HepG2 (cell line): ENCODE measurements around the gene ANKAR. TPM values are rescaled to one million over a fixed set of nuclear protein-coding genes. Genes with fewer than 3 reads are reported as not detected.
A peak's percentile ranks its signal among the peaks of the same experiment; 100 is the strongest.

Experiments used
- CREB1 ChIP-seq, 2 experiments: fragments of 450-650 bp in 1 of 2; IDR thresholded peaks; 2 replicates each; pipeline ENCODE4 v1.6.1; 2016 to 2017; ENCODE audit warnings: control low read depth in 1 of 2, mild to moderate bottlenecking in 1 of 2, missing compliant biosample characterization in 1 of 2, missing genetic modification characterization in 1 of 2
- ETV6 ChIP-seq: sonication (generic); formaldehyde crosslinking; conservative IDR thresholded peaks from 2 replicates; pipeline ENCODE4 v1.4.0; 2020; ENCODE audit warnings: missing genetic modification reagents
- FIP1L1 ChIP-seq: fragments of 200-400 bp; formaldehyde crosslinking; IDR thresholded peaks from 2 replicates; pipeline ENCODE4 v1.6.1; 2018; ENCODE audit warnings: low read depth, mild to moderate bottlenecking, low read length, moderate library complexity, borderline replicate concordance; ENCODE audit not compliant: insufficient read depth
- KLF13 ChIP-seq: sonication (generic); formaldehyde crosslinking; IDR thresholded peaks from 2 replicates; pipeline ENCODE4 v1.4.0; 2020; ENCODE audit warnings: mild to moderate bottlenecking, missing genetic modification reagents
- NCOA2 ChIP-seq: sonication (generic); formaldehyde crosslinking; IDR thresholded peaks from 2 replicates; pipeline ENCODE4 v1.8.0; 2022; ENCODE audit warnings: inconsistent platforms
- NFAT5 ChIP-seq: sonication (generic); formaldehyde crosslinking; IDR thresholded peaks from 2 replicates; pipeline ENCODE4 v1.4.0; 2020; ENCODE audit warnings: missing genetic modification reagents
- SP4 ChIP-seq: sonication (generic); formaldehyde crosslinking; IDR thresholded peaks from 2 replicates; pipeline ENCODE4 v1.8.1; 2023; ENCODE audit warnings: mild to moderate bottlenecking, missing genetic modification reagents
- SRSF4 ChIP-seq: fragments of 200-400 bp; formaldehyde crosslinking; IDR thresholded peaks from one replicate; pipeline ENCODE4 v1.6.1; 2018; ENCODE audit warnings: mild to moderate bottlenecking, low read depth, low read length, moderate library complexity; ENCODE audit not compliant: poor library complexity, severe bottlenecking
- TAF15 ChIP-seq: fragments of 200-400 bp; formaldehyde crosslinking; IDR thresholded peaks from one replicate; pipeline ENCODE4 v1.6.1; 2018; ENCODE audit warnings: mild to moderate bottlenecking, low read depth, low read length; ENCODE audit not compliant: poor library complexity, severe bottlenecking
- ZNF12 ChIP-seq: sonication (generic); formaldehyde crosslinking; IDR thresholded peaks from 2 replicates; pipeline ENCODE4 v1.5.0; 2020; ENCODE audit warnings: missing genetic modification reagents
- ZNF280B ChIP-seq: sonication (generic); formaldehyde crosslinking; IDR thresholded peaks from 2 replicates; pipeline ENCODE4 v1.5.0; 2020; ENCODE audit warnings: missing genetic modification reagents, mild to moderate bottlenecking, borderline replicate concordance
- ZNF331 ChIP-seq: sonication (generic); formaldehyde crosslinking; IDR thresholded peaks from 2 replicates; pipeline ENCODE4 v1.4.0; 2020; ENCODE audit warnings: missing genetic modification reagents
- ZNF615 ChIP-seq: sonication (generic); formaldehyde crosslinking; IDR thresholded peaks from 2 replicates; pipeline ENCODE4 v1.5.0; 2020; ENCODE audit warnings: mild to moderate bottlenecking, missing genetic modification reagents, borderline replicate concordance
- polyA plus RNA-seq, 8 experiments: library from polyadenylated mRNA; depleted of rRNA in 3 of 8; stranded (reverse) in 7 of 8; unstranded in 1 of 8; fragments of >200 nt; fragmentation: Illumina TruSeq in 4 of 8; extraction: Trizol in 4 of 8; gene quantifications; 2 replicates each; pipeline versions ENCODE4 v1.2.1 to v1.2.3, GENCODE V29; 2011 to 2016; ENCODE audit warnings: low read depth in 4 of 8, missing spikeins in 1 of 8, mixed read lengths in 1 of 8; ENCODE audit not compliant: insufficient read depth in 1 of 8
- total RNA-seq, 5 experiments: library from RNA; depleted of rRNA; stranded (reverse); fragments of >200 nt; fragmentation: Illumina TruSeq; extraction: Trizol; gene quantifications; 2 replicates each; pipeline ENCODE4 v1.2.3, GENCODE V29; 2016; ENCODE audit warnings: low read depth in 1 of 5
- TF ChIP-seq, protein P1 (sequence below): IDR thresholded peaks from 2 replicates; pipeline ENCODE4 v1.6.1; 2016; ENCODE audit warnings: low read depth, missing genetic modification reagents, missing compliant biosample characterization

ANKAR gene
- total and polyA plus RNA-seq, 2 of the 13 experiments (the other 11 are each of a cell fraction or from before 2014, with no cell fraction given), result 3.6 to 5.0 TPM

DNA sequence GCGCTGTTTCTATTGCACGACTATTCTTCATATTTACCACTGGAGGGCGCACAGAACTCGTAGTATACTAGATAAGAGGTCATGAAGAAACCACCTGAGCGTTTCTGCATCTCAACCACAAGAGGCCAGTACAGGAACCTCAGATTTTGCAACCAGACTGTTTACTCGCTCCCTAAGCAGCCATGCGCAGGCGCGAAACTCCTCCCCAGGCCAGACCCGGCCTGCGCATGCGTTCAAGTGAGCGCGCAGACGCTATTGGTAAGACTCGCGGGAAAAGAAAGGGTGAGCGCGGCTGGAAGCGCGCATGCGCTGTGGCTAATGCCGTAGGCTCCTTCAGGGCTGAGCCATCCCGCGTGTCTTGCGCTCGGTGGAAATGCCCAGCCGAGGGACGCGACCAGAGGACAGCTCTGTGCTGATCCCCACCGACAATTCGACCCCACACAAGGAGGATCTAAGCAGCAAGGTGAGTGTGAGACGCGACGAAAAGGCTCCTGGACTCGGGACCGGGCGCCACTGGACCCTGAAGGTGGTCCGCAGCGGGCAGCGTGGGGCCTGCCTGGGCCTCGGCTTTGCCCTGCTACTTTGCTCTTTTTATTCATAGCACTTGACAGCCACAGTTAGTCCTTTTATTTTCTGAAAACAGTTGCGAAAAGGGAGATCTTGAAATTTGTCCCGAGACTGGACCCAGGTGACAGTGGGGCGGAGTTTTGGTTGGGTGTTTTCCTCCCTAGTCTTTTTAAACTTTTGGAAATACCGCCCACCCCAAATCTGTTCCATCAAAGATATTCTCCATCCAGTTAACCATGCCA lies 13.1 kb upstream of the ANKAR start, which contains the start of gene ASNSD1 (continued):
- TF ChIP-seq NFAT5, result peak; percentile 95
- TF ChIP-seq NCOA2 (CRISPR knock-in tag), result 0 out of 2 replicates have a peak, but pooled peaks have one; percentile 23
- peak; percentile 70; the same call in 1 of the 2 replicates for TF ChIP-seq ZNF12 (CRISPR knock-in tag)
- TF ChIP-seq FIP1L1, result 0 out of 2 replicates have a peak, but pooled peaks have one; percentile 76
- peak; percentile 60 for TF ChIP-seq ZNF331 (CRISPR knock-in tag)
- TF ChIP-seq ETV6 (CRISPR knock-in tag), result peak; percentile 63
- TF ChIP-seq ZNF280B (CRISPR knock-in tag), result peak; percentile 95
- no peak for TF ChIP-seq KLF13 (CRISPR knock-in tag)
- no peak for TF ChIP-seq TAF15
- TF ChIP-seq, protein P1, sequence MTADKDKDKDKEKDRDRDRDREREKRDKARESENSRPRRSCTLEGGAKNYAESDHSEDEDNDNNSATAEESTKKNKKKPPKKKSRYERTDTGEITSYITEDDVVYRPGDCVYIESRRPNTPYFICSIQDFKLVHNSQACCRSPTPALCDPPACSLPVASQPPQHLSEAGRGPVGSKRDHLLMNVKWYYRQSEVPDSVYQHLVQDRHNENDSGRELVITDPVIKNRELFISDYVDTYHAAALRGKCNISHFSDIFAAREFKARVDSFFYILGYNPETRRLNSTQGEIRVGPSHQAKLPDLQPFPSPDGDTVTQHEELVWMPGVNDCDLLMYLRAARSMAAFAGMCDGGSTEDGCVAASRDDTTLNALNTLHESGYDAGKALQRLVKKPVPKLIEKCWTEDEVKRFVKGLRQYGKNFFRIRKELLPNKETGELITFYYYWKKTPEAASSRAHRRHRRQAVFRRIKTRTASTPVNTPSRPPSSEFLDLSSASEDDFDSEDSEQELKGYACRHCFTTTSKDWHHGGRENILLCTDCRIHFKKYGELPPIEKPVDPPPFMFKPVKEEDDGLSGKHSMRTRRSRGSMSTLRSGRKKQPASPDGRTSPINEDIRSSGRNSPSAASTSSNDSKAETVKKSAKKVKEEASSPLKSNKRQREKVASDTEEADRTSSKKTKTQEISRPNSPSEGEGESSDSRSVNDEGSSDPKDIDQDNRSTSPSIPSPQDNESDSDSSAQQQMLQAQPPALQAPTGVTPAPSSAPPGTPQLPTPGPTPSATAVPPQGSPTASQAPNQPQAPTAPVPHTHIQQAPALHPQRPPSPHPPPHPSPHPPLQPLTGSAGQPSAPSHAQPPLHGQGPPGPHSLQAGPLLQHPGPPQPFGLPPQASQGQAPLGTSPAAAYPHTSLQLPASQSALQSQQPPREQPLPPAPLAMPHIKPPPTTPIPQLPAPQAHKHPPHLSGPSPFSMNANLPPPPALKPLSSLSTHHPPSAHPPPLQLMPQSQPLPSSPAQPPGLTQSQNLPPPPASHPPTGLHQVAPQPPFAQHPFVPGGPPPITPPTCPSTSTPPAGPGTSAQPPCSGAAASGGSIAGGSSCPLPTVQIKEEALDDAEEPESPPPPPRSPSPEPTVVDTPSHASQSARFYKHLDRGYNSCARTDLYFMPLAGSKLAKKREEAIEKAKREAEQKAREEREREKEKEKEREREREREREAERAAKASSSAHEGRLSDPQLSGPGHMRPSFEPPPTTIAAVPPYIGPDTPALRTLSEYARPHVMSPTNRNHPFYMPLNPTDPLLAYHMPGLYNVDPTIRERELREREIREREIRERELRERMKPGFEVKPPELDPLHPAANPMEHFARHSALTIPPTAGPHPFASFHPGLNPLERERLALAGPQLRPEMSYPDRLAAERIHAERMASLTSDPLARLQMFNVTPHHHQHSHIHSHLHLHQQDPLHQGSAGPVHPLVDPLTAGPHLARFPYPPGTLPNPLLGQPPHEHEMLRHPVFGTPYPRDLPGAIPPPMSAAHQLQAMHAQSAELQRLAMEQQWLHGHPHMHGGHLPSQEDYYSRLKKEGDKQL (CRISPR knock-in tag), result no peak
- no peak for TF ChIP-seq CREB1 (IDR thresholded peaks at IDR 0.05)
- TF ChIP-seq CREB1 (CRISPR knock-in tag; IDR thresholded peaks at IDR 0.05), result no peak
- TF ChIP-seq SRSF4, result no peak
- TF ChIP-seq ZNF615 (CRISPR knock-in tag), result no peak
- peak; percentile 74 for TF ChIP-seq SP4 (CRISPR knock-in tag)
